GM19324 (cell line): ENCODE data around the gene SLC6A15.

Experiments used
- ATAC-seq: cut with Tn5 transposase; IDR thresholded peaks from one replicate; pipeline ENCODE4 v1.9.1; 2021; ENCODE audit warnings: mild to moderate bottlenecking, moderate library complexity; ENCODE audit not compliant: unreplicated experiment, low FRiP score

SLC6A15 gene

GRCh38 chr12:84912198-84913128, at the start of gene SLC6A15:
Gene SLC6A15, minus strand, starts transcription at chr12:84912799. Its CDS starts 20,679 bp downstream, at chr12:84892120.
- no peak for ATAC-seq

- no peak for ATAC-seq
Observed at GRCh38 chr12:84960918-84961317, 48.3 kb upstream of the SLC6A15 start.

- ATAC-seq = no peak
Observed at GRCh38 chr12:84955298-84955697, 42.7 kb upstream of the SLC6A15 start.

- no peak for ATAC-seq
Observed at GRCh38 chr12:84954415-84954814, 41.8 kb upstream of the SLC6A15 start.

- ATAC-seq = no peak
Observed at GRCh38 chr12:84950971-84951546, 38.5 kb upstream of the SLC6A15 start.

GRCh38 chr12:84946753-84947152, 34.2 kb upstream of the SLC6A15 start:
- ATAC-seq = no peak

GRCh38 chr12:84937415-84937814, 24.8 kb upstream of the SLC6A15 start:
- no peak for ATAC-seq

- ATAC-seq = no peak
Observed at GRCh38 chr12:84929501-84929900, 16.9 kb upstream of the SLC6A15 start.

- ATAC-seq = no peak
Observed at GRCh38 chr12:84924981-84925380, 12.4 kb upstream of the SLC6A15 start.

GRCh38 chr12:84922693-84923092, 10.1 kb upstream of the SLC6A15 start:
- ATAC-seq = no peak

GRCh38 chr12:84920331-84920730, 7.7 kb upstream of the SLC6A15 start:
- no peak for ATAC-seq

GRCh38 chr12:84919271-84919670, 6.7 kb upstream of the SLC6A15 start:
- ATAC-seq = no peak

GRCh38 chr12:84913129-84913515, 523 bp upstream of the SLC6A15 start:
- no peak for ATAC-seq

GRCh38 chr12:84911271-84912197, 1.1 kb downstream of the SLC6A15 start:
- ATAC-seq = peak; percentile 42

GRCh38 chr12:84910549-84911241, 1.9 kb downstream of the SLC6A15 start:
- no peak for ATAC-seq

- no peak for ATAC-seq
Observed at GRCh38 chr12:84904051-84904450, 8.5 kb downstream of the SLC6A15 start.

GRCh38 chr12:84891106-84891838, 21.3 kb downstream of the SLC6A15 start:
- no peak for ATAC-seq

- no peak for ATAC-seq
Observed at GRCh38 chr12:84889818-84890217, 22.8 kb downstream of the SLC6A15 start.

GRCh38 chr12:84888861-84889260, 23.7 kb downstream of the SLC6A15 start:
- no peak for ATAC-seq

- ATAC-seq = no peak
Observed at GRCh38 chr12:84877340-84877739, 35.3 kb downstream of the SLC6A15 start.
